Measurements from ENCODE around the gene PTGES2. TPM values are rescaled to one million over a fixed set of nuclear protein-coding genes. Genes with fewer than 3 reads are reported as not detected.

Gene PTGES2
- total and polyA plus RNA-seq, 9 of the 15 experiments (the other 6 are each of a cell fraction or from before 2014, with no cell fraction given) = 2.4 to 196 (median 90.1) TPM

- Histone ChIP-seq H3K36me3 (ENCODE audit: control insufficient read depth, insufficient read depth, low read length) (peaks cover 33% of the 10 kb centered on the region; the same call in 2 of the 3 replicates), H3K27me3 (ENCODE audit: control insufficient read depth in 2 of 2, insufficient read depth in 2 of 2, low read length in 2 of 2) (no peaks in the 10 kb centered on the region), H3K9me1 (ENCODE audit: control insufficient read depth, insufficient read depth, low read length) (no peaks in the 10 kb centered on the region), H3K79me2 (ENCODE audit: control insufficient read depth, insufficient read depth, low read length) (no peaks in the 10 kb centered on the region; the same call in 2 of the 3 replicates), H4K20me1 (replicated peaks; ENCODE audit: control insufficient read depth, insufficient read depth, low read length) (no peaks in the 10 kb centered on the region), H3K4me1 (replicated peaks in 1 of 2; ENCODE audit: control insufficient read depth in 2 of 2, insufficient read depth in 2 of 2, low read length in 2 of 2) (peaks cover 24 to 60% of the 10 kb centered on the region in 2 experiments; a peak in 4 of 5 replicates), H3K4me2 (ENCODE audit: insufficient read depth, low read length) (peak overlapping the region; percentile 30), H3K4me3 (no peak overlapping the region), H3K9ac (ENCODE audit: insufficient read depth in 1 of 2, low read depth in 2 of 2, low read length in 2 of 2) (peak overlapping the region; percentile 58 to 85), H3K9me3 (replicated peaks; ENCODE audit: control insufficient read depth, insufficient read depth, low read depth, low read length) (no peaks in the 10 kb centered on the region; the same call in 1 of the 2 replicates), H3K27ac (ENCODE audit: extremely low read depth, low read depth, low read length) (peak overlapping the region; percentile 76), H2AFZ (ENCODE audit: low read depth, low read length) (peak overlapping the region; percentile 33)
- DNase-seq (ENCODE audit: extremely low read depth in 1 of 4, low spot score in 3 of 4) (peak; percentile 93 to 98 (median 94)), ATAC-seq (peak; percentile 86), FAIRE-seq (peak; percentile 98)
- no TSS peak for BruUV-seq (replicated peaks)
- in situ Hi-C loops (cut with MboI) = loop anchor here (5.0 kb wide), 1 partner anchor 178 kb away; the partner anchor contains the start of gene DPM2
- ChIA-PET POLR2A (interaction anchor here (0.6 to 2.2 kb wide), 9 partner anchors 9 to 341 kb away, joined by 3 to 14 read pairs (median 4); partner anchors contain the start of genes NAIF1 and ODF2), CTCF (ENCODE audit: low intra/inter-chr PET ratio) (interaction anchor here (0.7 kb wide), 1 partner anchor 79 kb away, joined by 3 read pairs; no protein-coding TSS in a partner anchor)
- intact Hi-C loops (cut with micrococcal nuclease) = loop anchor here (5.0 kb wide), 3 partner anchors 33 to 78 kb away; partner anchors contain the start of genes NAIF1 and SLC25A25
- WGBS (ENCODE audit: insufficient coverage, low coverage, missing lambda C conversion rate) = 17% methylated on average over 23 of the region's 26 CpGs
- 0 out of 2 replicates have a peak, but pooled peaks have one; percentile 37 for TF ChIP-seq ZC3H11A (IDR thresholded peaks at IDR 0.05; ENCODE audit: low read depth, low read length)
- TF ChIP-seq CBFA2T3 (IDR thresholded peaks at IDR 0.05) = peak; percentile 98
- TF ChIP-seq TGIF2 (CRISPR knock-in tag; IDR thresholded peaks at IDR 0.05) = no peak
- peak; percentile 27; the same call in 1 of the 2 replicates for TF ChIP-seq ZNF766 (CRISPR knock-in tag; conservative IDR thresholded peaks at IDR 0.05)
- TF ChIP-seq PHF21A (IDR thresholded peaks at IDR 0.05; ENCODE audit: borderline replicate concordance, low read depth) = peak; percentile 83; the same call in 1 of the 2 replicates
- no peak for TF ChIP-seq SIN3B (IDR thresholded peaks at IDR 0.05; ENCODE audit: low read depth)
- TF ChIP-seq STAT6 (CRISPR knock-in tag; IDR thresholded peaks at IDR 0.05) = no peak; the same call in 1 of the 2 replicates
- peak; percentile 65; the same call in 1 of the 2 replicates for TF ChIP-seq ZBTB2 (IDR thresholded peaks at IDR 0.05)
- peak; percentile 59 to 79; a peak in 2 of 4 replicates for TF ChIP-seq HDAC1 (IDR thresholded peaks at IDR 0.05)
- peak; percentile 49; the same call in 1 of the 2 replicates for TF ChIP-seq MTA1 (IDR thresholded peaks at IDR 0.05; ENCODE audit: borderline replicate concordance)
- TF ChIP-seq KLF6 (CRISPR knock-in tag; IDR thresholded peaks at IDR 0.05; ENCODE audit: borderline replicate concordance) = 0 out of 2 replicates have a peak, but pooled peaks have one; percentile 20
- peak; percentile 81 for TF ChIP-seq RAD51 (IDR thresholded peaks at IDR 0.05; ENCODE audit: borderline replicate concordance, low read depth)
- 0 out of 2 replicates have a peak, but pooled peaks have one; percentile 71 for TF ChIP-seq ZKSCAN8 (CRISPR knock-in tag; IDR thresholded peaks at IDR 0.05)
- peak; percentile 57; the same call in 1 of the 2 replicates for TF ChIP-seq ATF7 (IDR thresholded peaks at IDR 0.05)
Observed at GRCh38 chr9:128115187-128116103, 12.1 kb downstream of the PTGES2 start.
